ENCODE measurements around the gene GORASP2. TPM values are rescaled to one million over a fixed set of nuclear protein-coding genes. Genes with fewer than 3 reads are reported as not detected.

The GORASP2 gene
- total RNA-seq, 1 experiment from 2014 or later: 97.7 TPM

DNA sequence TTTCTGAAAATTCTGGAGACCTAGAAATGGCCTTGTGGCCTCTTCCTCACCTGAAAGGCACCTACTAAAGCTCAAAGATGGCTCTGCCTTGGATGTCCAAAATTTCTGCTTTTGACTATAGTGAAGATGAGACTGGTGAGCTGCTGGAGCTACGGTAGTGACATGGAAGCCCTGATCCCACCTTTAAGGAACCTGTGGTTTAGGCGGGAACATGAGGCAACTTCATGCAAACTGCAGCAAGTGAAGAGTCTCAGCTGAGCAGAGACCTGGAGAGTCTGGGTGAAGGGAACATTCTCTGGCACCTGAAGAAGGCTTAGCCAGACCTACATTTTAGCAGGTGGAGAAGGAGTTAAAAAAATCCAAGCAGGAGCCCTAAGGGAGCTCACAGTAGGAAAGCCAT lies 40.0 kb downstream of the GORASP2 start:
- DNase-seq: no peak
- no peak overlapping the region for H3K4me2 ChIP-seq (ENCODE audit: insufficient read depth, insufficient read length, low read length)
- H3T11ph ChIP-seq (ENCODE audit: low read length): no peak overlapping the region
- no peak overlapping the region for H2BK5ac ChIP-seq (ENCODE audit: insufficient read length, low read length)
- H3K56ac ChIP-seq (ENCODE audit: insufficient read length, low read depth, low read length): no peak overlapping the region
- TF ChIP-seq, protein P1, sequence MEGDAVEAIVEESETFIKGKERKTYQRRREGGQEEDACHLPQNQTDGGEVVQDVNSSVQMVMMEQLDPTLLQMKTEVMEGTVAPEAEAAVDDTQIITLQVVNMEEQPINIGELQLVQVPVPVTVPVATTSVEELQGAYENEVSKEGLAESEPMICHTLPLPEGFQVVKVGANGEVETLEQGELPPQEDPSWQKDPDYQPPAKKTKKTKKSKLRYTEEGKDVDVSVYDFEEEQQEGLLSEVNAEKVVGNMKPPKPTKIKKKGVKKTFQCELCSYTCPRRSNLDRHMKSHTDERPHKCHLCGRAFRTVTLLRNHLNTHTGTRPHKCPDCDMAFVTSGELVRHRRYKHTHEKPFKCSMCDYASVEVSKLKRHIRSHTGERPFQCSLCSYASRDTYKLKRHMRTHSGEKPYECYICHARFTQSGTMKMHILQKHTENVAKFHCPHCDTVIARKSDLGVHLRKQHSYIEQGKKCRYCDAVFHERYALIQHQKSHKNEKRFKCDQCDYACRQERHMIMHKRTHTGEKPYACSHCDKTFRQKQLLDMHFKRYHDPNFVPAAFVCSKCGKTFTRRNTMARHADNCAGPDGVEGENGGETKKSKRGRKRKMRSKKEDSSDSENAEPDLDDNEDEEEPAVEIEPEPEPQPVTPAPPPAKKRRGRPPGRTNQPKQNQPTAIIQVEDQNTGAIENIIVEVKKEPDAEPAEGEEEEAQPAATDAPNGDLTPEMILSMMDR (conservative IDR thresholded peaks at IDR 0.05): no peak
- H2BK15ac ChIP-seq (ENCODE audit: low read depth, low read length): no peak overlapping the region
- no peaks in the 10 kb centered on the region for H3K27me3 ChIP-seq (ENCODE audit: insufficient read depth, low read length)
- no peaks in the 10 kb centered on the region for H3K79me1 ChIP-seq (ENCODE audit: insufficient read depth, low read depth, low read length, poor library complexity, severe bottlenecking)
- peaks cover 32 to 41% (median 39%) of the 10 kb centered on the region in 3 experiments; a peak in 6 of 7 replicates for H3K36me3 Mint-ChIP-seq (ENCODE audit: insufficient read depth in 1 of 3, low read depth in 3 of 3)
- no peak overlapping the region for H3K23ac ChIP-seq (ENCODE audit: insufficient read length, low read depth, low read length)
- no peak overlapping the region for H4K5ac ChIP-seq (ENCODE audit: insufficient read length, low read depth, low read length)
- H3K79me2 ChIP-seq (ENCODE audit: insufficient read depth, low read length): no peaks in the 10 kb centered on the region
- no peak overlapping the region for H3K27ac ChIP-seq (ENCODE audit: insufficient read length, low read depth, low read length)
- no peaks in the 10 kb centered on the region; the same call in 1 of the 2 replicates for H3K4me1 ChIP-seq (ENCODE audit: insufficient read depth, low read length)
- no peaks in the 10 kb centered on the region for H4K20me1 ChIP-seq (ENCODE audit: control insufficient read depth, insufficient read depth, insufficient read length)
- peaks cover under 1% of the 10 kb centered on the region; the same call in 1 of the 2 replicates for H3K27me3 Mint-ChIP-seq (ENCODE audit: low read depth)
- H3K14ac ChIP-seq (ENCODE audit: insufficient read depth, low read length): no peak overlapping the region
- H3K9ac ChIP-seq (ENCODE audit: extremely low read depth, insufficient read length, low read length): no peak overlapping the region
- H3K9me3 ChIP-seq (ENCODE audit: control insufficient read depth, low read depth, low read length): no peaks in the 10 kb centered on the region
- no CpG with 5 or more reads among the region's 2 CpGs for WGBS (ENCODE audit: extremely low coverage, insufficient read length, low lambda C conversion rate)
- H3K27ac Mint-ChIP-seq: peak overlapping the region in 2 of 3 experiments; percentile 17 to 22; a peak in 2 of 7 replicates
- no peak overlapping the region for H4K91ac ChIP-seq (ENCODE audit: insufficient read length, low read depth, low read length)
- H2BK20ac ChIP-seq (ENCODE audit: low read depth, low read length, poor library complexity, severe bottlenecking): no peak overlapping the region
- no peak overlapping the region for H2BK12ac ChIP-seq (ENCODE audit: insufficient read length, low read depth, low read length)
- no peak overlapping the region for H2AFZ ChIP-seq (ENCODE audit: low read length)
- H2AK5ac ChIP-seq (ENCODE audit: insufficient read length, low read length): no peak overlapping the region
- H3K18ac ChIP-seq (ENCODE audit: insufficient read length, low read depth, low read length): no peak overlapping the region
- no peaks in the 10 kb centered on the region for H3K9me3 Mint-ChIP-seq
- H4K8ac ChIP-seq (replicated peaks; ENCODE audit: insufficient read length, low read depth, low read length): no peak overlapping the region
- H3K4me3 Mint-ChIP-seq: peak overlapping the region in 1 of 2 experiments; percentile 39; a peak in 1 of 5 replicates
- no peak overlapping the region for H2BK120ac ChIP-seq (ENCODE audit: low read depth, low read length, poor library complexity, severe bottlenecking)
- peaks cover 22 to 28% of the 10 kb centered on the region in 2 experiments for H3K4me1 Mint-ChIP-seq
- no peak overlapping the region for H3K4ac ChIP-seq (ENCODE audit: low read depth, low read length)
- H3K23me2 ChIP-seq (ENCODE audit: insufficient read length, low read depth, low read length, poor library complexity, severe bottlenecking): no peaks in the 10 kb centered on the region

All from H9 (cell line).